HUDEP-2 (cell line): ENCODE measurements around the gene PIGS.
A peak's percentile ranks its signal among the peaks of the same experiment; 100 is the strongest.
"Not testable (repeated sequence)": the region's sequence is repeated elsewhere in the genome, so short reads cannot be mapped to it uniquely, and the experiment has no call there.

ENCODE experiments used
- DNase-seq, 76 experiments: peaks; one replicate each; lab custom pipeline; 2025; ENCODE audit not compliant: unreplicated experiment in 76 of 76; lab: John Stamatoyannopoulos, UW

PIGS gene

DNA sequence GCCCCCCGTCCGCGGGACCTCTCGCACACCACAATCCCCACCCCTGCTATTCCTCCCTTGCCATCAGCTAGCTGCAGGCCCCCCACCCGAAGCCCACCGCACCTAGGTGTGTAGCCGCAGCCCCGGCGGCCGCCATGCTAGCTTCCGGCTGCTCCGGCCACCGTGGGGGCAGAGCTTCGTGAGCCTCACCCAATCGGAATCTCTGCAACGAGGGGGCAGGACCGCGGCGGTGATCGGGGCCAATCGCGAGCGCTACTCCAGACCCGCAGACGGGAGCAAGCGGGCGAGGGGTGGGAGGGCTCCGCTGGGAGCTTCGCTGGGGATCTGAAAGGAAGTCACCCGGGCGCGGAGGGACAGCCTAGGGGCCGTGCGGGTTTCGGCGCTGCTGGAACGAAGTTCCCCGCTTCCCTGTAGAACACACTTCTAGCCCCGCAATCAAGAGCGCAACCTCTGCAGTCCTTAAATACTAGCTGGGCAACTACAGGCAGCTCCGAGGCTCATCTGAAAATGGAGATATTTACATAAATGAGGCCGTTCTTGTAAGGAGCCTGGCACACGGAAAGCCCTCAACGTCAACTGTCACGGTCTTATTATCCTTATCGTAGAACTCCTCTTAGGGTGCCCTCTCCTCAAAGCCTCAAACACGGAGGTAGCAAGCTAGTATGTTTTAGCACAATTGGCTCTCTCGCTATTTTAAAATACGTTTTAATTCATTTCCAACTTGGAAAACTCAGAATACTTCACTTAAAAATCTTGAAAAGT lies at the start of gene PIGS:
PIGS (minus strand) TSS at position 164 of the 762 bp plus-strand sequence; CDS start at position 136, 28 bp downstream.
- peak in 74 of 76 experiments; percentile 45 to 94 (median 86) for DNase-seq

DNA sequence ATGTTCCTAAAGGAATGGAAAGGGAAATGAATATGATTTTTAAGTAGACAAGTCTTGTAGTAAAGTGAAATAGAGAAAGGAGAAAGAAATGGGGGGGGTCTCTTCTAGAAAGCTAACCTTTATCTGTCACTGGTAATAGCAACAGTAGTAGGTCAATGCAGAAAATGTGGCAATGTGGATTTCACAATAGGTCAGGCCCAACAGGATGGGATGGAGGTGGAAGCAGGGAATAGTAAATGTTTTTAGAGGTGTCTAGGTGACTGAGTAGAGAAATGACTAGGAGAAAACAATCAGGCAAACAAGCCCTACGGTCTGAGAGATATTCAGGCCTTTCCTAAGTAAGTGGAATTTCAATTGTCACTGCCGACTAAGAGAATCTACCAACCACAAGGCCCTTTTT lies 48.7 kb upstream of the PIGS start:
- DNase-seq: no peak

DNA sequence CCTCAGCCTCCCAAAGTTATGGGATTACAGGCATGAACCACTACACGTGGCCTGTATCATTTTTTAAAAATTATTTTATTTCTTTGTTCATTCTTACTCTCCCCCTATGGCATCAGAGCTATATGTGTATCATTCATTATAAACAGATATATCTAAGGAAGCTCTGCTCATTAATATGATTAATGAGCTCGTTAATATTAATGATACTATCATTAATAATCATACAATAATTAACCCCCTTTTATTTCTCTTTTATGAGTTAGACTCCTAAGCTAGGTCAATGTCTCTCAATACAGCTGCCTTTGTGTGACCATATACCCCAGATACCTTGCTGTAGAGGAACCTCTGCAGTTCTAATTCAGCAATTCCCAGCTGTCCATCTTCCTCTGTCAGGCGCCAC lies 47.1 kb upstream of the PIGS start:
- DNase-seq: no peak

DNA sequence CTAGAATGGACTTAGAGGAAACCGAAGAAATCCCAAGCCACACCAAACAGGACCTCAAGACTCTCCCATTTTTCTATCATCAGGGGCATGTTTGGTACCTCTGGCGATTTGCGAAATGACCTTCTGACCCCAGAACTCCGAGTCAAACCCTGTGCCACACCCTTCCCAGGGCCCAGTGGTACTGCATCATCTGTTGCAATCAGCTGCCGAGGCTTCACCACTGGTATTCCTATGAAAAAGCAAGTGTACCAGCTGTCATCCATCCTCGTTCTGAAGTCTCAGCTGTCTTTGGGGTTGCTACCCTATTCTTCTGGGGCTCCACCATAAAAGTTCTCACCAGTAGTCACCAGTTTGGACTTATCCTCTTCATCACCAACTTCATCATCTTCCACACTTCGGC lies 45.0 kb upstream of the PIGS start:
- DNase-seq: no peak

DNA sequence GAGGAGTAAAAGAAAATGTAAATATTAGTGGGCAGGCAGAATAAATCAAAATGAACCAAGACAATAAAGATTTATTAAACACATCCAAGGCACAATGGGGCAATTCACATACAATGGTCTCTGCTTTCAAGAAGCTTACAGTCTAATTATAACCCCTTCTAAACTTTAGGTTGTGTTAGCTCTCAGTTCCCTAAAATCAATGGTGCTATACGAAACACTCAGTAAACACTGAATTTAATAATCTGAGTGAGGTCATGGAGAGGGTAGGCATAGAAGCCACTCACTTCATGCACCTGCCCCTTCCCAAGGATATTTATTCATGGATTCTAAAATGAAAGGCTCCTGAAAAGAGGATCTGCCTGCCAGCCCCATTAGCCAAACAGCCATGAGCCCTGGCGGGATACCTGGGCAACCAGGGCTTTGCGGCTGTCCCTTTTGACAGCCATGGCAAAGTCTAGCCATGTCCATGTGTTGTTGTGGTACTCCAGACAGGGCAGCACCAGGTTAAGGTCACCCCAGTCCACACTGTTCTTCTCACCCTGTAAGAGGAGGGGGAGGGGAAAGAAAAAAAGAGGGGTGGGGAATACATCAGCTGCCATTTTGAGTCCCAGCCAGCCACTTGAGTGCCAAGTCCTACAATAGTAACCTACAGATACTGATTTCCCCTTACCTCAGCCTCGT lies 44.1 kb upstream of the PIGS start:
- DNase-seq: no peak

DNA sequence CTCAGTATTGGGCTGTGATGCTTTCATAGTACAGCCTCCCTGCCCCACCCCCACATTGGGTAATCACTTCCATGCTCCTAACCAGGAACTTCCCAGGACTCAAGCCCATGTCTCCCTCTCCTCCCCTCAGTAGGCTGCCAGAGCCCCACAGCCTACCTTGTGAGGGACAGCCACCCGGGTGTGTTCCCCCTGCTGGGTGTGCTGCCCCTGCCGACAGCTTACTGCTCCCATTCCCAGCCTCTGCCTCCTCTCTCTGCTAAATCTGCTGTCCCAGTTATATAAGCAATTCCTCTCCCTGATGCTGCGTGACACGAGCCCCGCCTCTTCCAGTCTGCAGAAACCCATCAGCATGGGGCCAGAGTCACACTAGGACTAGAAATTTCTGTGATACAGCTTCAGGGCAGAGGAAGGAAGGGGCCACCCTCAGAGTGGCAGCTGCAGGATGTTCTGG lies 42.6 kb upstream of the PIGS start, which contains the start of gene RSKR:
RSKR (minus strand) TSS at position 255 of the 451 bp plus-strand sequence; CDS start at position 231, 24 bp downstream.
- no peak for DNase-seq

DNA sequence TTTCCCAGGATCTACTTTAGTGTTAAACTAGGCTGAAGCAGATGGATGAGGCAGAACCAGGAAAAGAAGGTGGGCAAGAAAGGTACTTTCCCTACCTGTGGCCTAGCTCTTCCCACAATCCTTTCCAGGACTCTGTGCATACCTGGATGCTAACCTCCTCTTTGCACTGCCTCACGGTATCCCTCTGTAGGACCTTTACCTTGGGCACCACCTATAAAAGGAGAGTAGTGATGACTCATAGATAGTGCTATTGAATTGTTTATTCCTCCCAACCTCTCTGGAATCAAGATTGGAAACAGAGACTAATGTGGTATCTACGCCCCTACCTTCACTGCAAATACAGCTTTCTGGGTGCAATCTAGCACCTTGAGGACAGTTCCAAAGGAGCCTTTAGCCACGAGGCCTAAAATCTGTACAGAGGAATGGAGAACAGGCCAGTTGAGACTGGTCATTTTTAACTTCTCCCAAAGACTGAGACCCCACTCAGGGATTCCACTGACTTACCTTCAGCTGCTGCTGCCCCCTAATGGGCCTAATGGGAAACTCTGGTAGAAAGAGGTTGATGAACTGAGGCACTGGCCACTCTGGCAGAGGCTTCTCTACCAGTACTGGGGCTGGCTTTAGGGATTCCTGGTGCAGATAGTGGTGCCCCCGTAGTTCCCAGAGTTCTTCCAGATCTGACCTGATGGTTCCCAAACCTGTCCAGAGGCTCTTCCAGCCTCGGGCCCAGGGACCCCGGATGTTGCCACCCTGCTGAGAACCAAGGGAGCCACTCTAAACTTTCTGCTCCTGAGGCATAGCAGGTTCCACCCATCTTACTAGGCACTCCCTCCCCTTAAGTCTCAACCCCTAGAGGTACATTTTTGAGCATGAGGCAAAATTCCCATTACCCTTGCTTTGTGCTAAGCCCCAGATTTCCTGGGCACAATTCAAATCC lies 41.9 kb upstream of the PIGS start:
- peak in 11 of 76 experiments; percentile 0 to 26 (median 8) for DNase-seq

DNA sequence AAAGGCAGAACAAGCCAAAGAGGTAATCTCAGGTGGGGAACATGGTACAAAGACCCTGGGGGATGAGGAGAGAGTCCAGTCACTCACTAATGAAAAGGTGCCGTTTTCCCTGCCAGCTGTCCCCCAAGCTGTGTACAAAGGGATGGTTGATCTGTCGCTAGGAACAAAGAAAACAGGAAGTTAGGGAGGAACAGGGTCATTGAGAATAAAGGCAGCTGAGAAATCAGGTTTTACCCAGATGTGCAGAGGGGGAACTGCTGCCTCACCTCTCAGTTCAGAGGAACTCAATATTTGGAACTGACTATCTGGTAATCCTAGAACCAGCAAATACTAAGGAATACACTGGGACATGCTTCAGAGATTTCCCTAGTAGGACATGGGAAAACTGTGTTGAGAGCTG lies 41.2 kb upstream of the PIGS start:
- DNase-seq: no peak

DNA sequence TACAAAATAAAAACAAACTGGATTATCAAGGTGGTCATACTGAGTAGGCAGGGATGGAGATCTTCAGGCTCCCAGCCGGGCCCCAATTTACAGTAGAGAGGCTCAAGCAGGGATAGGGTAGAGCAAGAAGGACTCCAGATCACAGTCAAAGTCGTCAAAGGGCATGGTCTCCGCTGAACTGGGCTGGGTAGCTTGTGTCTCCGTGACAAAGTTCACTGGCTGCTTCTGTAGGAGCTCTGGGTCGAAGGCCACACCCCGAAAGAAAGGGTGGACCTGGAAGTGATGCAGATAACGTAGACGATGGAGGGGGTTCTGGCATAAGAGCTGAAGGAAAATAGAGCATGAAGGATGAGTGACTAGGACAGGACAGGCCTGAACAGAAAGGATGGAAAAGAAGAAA lies 39.1 kb upstream of the PIGS start:
- no peak for DNase-seq

DNA sequence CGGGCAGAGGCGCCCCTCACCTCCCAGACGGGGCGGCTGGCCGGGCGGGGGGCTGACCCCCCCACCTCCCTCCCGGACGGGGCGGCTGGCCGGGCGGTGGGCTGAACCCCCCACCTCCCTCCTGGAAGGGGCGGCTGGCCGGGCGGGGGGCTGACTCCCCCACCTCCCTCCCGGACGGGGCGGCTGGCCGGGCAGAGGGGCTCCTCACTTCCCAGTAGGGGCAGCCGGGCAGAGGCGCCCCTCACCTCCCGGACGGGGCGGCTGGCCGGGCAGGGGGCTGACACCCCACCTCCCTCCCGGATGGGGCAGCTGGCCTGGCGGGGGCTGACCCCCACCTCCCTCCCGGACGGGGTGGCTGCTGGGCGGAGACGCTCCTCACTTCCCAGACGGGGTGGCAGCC lies 32.7 kb upstream of the PIGS start:
- not testable (repeated sequence) for DNase-seq

DNA sequence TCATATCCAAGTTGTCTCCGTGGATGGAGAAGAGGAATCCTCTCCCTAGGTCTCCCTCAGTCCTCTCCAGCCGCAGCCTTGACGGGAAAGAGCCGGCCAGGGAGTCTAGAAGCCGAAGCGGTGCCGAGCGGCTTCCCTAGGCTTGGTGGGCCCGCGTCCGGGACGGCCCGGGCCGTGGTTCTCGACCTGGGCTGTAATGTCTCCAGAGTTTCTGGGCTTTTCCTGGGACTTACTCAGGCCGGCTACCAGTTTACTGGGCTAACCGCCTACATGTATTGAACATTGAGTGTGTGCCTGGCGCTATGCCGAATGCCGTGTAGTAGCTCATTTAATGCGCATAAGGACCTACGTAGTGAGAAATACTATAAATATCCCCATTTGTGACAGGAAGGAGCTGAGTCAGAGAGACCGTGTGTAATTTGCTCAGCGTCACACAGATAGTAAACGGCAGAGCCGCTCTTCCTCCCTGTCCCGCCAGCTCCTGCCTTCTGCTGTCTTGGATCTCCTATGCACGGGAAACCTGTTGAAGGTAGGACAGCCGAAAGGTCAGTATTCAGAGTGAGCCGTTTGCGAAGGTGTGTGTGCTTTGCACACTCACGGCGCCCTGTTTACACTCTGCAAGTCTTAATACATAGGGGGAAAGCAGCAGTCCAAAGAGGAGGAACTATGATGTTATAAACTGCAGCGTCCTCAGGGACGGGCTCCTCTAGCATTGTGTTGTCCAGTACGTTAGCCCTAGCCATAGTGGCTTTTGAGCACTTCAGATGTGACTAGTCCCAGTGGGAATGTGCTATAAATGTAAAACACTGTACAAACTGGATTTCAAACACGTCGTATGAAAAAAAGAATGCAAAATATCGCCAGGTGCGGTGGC lies 28.2 kb upstream of the PIGS start:
- DNase-seq: peak in 61 of 76 experiments; percentile 4 to 75 (median 43)

DNA sequence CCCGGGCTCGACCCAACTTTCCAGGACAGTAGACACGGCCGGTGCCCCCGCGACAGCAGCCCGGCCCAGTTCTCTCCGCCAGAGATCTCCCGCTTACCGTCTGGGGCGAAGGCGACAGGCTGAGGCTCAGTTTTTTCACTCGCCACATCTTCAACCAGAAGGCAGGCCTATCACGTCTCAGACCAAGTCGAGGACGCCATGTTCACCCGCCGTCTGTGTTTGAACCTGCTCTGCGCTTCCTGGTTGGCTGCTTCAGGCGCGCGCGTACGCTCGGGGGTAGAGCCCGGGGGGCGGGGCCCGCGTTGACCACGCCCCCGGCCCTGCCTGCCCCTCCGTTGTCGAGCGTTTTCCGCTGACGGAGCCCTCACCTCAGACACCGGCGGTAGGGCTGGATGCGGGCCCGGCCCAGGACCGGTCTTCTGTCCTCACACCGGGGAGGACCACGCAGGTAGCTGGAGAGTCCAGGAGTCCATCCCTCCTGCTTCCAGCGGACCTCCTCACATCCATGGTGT lies 27.5 kb upstream of the PIGS start, which contains the start of gene SPAG5:
SPAG5 (minus strand) TSS at position 227 of the 512 bp plus-strand sequence; CDS start at position 148, 79 bp downstream.
- peak in 75 of 76 experiments; percentile 42 to 92 (median 87) for DNase-seq

DNA sequence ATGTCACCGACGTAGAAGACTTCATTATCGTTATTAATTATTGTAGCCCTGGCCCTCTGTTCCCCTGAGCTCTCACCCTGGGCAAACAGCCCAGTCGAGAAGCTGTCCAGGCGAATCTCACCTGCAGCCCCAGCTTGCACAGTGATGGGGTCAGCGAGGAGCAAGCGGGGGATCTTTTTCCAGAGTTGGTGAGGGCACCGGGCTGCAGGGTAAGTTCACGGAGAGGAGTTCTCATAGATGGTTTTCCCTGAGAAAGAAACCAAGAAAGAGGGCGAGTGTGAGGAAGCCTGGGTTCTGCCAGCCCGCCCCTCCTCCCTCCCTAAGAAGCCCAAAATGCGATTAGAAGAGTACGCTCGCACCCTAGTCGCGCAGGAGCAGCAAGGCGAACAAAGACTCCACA lies 27.1 kb upstream of the PIGS start:
- DNase-seq: peak in 1 of 76 experiments; percentile 14

DNA sequence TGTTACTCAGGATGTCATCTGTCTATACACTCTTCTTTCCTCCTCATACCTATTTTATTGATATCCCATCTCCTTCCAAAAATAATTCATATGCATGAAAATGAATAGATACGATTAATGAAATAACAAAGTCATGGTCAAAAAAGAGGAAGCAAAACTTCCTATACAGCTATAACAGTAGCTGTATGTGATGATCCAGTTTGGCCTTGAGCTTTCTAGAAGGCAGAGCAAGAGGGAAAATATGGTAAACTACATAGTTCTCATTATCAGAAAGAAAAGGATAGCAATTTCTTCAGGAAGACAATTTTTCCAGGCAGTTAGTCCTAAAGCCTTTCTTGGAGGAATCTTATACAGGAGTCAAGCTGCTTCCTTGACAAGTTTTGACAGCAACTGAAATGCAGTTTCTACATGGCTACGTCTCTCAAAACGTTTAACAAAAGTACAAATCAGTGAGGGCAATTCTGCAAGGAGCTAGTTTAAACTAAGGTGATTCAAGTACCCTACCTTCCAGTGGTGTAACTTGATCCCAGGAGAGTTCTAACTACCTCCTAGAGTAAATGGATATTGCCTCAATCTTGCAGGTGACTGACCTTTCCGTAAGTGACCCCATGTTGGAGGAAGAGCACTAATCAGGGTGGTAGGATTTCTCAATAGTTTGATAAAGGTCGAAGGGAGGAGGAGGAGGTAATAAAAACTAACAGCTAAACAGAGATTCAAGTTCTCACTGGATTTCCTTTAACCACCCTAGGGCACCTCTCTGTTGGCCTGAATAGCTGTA lies 26.5 kb upstream of the PIGS start:
- no peak for DNase-seq

DNA sequence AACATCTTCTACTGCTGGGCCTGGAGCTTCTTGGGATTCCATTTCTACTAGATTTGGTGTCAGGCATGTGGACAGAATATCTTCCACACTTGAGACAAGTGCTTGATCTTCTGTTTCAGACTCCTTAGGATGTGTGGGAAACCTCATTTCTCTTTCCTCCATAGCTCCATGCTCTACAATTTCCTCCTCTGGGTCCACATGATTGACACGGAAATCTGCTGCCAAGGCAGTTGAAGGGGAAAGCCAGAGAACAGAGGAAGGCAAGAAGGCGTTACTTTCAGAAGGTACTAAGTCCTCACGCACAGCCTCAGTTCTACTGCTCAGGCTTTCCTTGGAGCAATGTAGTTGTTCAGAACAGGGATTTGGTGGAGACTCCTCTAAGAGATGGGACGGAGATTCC lies 20.9 kb upstream of the PIGS start:
- no peak for DNase-seq

DNA sequence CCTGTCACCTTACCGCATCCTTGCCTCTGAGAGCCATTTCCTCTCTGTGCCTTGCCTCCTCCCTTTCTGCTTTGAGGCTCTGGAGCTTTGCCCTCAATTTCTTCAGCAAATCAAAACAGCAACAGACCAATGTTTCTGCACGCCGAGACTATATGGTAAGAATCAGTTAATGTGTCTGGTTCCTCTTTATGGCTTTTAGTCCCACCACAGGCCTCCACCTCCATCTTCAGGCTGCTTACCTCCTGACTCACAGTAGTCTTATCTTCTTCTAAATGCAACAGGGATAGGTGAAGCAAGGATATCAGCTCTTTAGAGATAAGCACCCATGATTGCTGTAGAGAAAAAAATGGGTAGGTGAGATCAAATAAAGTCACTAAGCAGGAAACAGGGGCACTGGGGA lies 14.5 kb upstream of the PIGS start:
- no peak for DNase-seq

DNA sequence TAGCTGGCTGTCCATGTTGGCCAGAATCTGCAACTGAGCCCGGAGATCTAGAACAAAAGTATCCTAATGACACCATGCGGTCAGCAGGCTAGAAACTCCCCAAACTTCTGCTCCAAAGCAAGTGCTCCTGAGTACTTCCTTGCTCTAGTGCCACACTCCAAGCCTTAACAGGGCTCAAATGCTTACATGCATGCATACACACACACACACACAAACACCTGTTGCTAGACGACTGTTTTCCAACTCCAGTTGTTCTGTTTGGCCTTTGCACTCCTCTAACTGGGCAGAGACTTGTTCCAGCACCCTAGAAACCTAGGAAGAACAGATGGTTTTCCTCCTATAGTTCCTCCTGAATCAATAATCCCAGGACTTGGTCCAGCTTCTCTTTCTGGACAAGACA lies 13.1 kb upstream of the PIGS start:
- no peak for DNase-seq

DNA sequence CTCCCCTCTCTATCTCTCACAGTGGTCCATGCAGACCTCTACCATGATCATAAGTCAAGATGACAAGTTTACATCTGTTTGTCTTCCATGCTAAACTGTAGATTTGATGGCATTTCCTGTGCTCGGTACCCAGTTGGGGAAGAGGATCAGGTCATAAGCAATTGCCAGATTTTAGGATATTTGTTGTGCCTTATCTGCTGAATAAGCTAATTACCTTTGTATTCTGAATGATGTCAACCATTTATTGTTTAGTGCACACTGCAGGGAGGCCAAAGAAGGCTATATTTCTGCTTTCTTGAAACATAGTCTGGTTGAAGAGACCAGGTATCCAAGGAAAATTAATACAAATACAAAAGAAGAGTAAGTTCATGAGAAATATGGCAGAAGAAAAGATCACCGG lies 11.2 kb upstream of the PIGS start:
- no peak for DNase-seq

DNA sequence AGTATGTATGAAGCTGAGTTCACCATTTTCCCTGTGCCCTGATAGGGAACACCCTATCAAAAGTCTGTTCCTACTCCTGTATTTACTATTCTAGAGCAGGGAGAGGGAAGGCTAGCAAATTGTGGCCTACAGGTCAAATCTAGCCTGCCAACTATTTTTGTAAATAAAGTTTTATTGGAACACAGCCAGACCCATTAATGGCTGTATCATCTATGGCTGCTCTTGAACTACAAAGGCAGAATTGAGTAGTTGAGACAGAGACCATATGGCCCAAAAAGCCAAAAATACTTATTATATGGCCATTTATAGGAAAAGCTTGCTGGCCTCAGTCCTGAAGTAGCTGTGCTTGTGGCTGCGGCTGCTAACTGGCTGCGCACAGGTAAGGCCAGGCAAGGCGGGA lies 9.6 kb upstream of the PIGS start:
- no peak for DNase-seq
